HG03354 (cell line): ENCODE data around the gene CCDC187.

Experiments used
- ATAC-seq: cut with Tn5 transposase; IDR thresholded peaks from one replicate; pipeline ENCODE4 v1.9.1; 2021; ENCODE audit warnings: mild to moderate bottlenecking; ENCODE audit not compliant: unreplicated experiment, poor library complexity, severe bottlenecking

CCDC187 gene

GRCh38 chr9:136222166-136222905 lies 81.6 kb downstream of the CCDC187 start:
- ATAC-seq, result no peak

DNA sequence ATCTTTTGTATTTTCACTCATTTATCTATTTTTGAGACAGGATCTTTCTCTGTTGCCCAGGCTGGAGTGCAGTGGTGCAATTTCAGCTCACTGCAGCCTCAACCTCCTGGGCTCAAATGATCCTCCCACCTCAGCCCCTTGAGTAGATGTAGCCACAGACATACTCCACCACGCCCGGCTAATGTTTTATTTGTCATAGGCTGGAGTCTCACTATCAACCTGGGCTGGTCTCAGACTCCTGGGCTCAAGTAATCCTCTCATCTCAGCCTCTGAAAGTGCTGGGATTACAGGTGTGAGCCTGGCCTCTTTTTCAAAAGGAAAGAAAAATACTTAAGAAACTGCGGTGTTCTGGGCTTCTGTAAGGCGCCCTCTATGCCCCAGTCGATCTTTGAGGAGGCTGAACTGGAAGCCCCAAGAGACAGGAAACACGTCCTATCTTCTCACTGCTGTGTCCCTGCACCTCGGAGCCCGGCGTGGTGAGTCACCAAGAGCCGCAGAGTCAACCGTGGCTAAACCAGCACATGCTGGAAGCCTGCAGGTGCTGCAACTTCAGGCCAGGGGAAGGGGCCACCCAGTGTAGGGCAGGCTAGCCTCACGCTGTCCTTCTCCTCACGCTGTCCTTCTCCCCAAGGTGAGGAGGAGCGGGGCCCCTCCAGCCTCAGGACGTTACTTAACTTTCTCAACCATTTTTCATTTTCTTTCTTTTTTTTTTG lies 83.7 kb downstream of the CCDC187 start:
- no peak for ATAC-seq

- no peak for ATAC-seq
These were observed 84.6 kb downstream of the CCDC187 start for GRCh38 chr9:136219276-136219675.

- ATAC-seq, result no peak
These were observed 85.2 kb downstream of the CCDC187 start for GRCh38 chr9:136218673-136219072.

DNA sequence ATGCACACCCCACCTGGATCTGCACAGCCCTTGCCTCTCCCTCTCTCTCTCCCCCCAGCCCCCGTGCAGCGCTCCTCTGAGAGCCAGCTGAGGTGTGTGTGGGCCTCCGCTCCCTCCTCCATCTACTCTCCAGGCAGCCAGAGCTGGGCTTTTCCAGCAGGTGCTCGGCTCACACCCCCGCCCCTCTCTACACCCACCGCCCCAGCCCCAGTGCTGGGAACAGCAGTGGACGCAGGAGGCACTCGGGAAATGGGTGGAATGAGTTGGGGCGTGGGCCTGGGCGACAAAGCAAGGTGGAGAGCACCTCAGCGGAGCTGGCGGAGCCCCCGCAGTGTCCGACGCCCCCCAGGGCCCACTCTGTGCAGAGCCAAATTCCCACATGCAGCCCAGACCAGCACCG lies 85.6 kb downstream of the CCDC187 start:
- no peak for ATAC-seq

DNA sequence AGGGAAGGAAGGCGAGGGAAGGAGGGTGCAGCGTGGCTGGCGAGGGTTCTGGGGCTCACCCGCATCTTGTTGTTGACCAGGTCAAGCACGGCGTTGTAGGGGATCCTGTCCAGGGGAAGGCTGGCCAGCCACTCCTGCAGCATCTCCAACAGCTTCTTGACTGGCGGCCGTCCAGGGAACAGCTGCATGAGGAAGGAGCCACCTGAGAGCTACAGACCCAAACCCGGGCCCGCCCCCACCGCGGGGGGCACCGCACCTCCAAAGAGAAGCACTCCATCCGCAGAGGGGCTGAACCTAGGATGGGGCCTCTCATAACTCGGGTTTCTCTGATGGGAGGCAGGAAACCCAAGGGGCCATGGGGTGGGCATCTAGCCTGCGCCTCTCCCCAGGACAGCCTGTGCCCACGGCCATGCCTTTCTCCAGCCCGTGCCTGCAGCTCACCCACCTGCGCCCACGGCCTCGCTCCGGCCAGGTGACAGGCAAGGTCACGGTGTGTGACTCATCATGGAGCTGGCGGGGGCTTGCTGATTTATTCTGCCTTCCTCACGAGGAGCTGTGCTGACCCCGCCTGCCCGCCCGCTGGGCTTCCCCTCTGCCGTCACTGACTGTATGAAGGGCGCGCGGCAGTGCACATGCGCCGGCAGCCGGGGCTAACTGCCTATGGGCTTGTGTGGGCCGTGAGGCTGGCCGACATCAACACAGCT lies 87.2 kb downstream of the CCDC187 start:
- no peak for ATAC-seq

- no peak for ATAC-seq
These were observed 90.2 kb downstream of the CCDC187 start for GRCh38 chr9:136213733-136214132.

GRCh38 chr9:136212345-136212950 lies 91.4 kb downstream of the CCDC187 start:
- no peak for ATAC-seq

- no peak for ATAC-seq
These were observed 92.2 kb downstream of the CCDC187 start for GRCh38 chr9:136211441-136212344.

DNA sequence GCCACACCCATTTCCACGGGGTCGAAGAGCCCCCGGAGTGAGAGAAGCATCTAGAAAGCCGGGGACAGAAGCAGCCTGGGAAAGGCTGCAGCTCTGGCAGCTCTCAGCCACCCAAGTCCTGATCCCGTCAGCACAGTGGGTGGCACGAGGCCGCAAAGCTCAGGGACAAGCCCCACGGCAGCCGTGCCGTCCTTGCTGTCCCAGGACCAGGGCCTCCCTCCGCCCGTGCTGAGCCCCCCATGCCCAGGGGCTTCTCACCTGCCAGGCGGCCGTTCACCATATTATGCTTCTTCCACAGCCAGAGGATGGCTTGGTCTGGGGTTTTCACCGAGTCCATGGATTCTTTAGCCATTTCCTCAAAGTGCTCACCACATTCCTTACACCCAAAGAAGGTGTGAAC lies 92.9 kb downstream of the CCDC187 start:
- no peak for ATAC-seq

GRCh38 chr9:136210276-136210675 lies 93.6 kb downstream of the CCDC187 start:
- no peak for ATAC-seq

DNA sequence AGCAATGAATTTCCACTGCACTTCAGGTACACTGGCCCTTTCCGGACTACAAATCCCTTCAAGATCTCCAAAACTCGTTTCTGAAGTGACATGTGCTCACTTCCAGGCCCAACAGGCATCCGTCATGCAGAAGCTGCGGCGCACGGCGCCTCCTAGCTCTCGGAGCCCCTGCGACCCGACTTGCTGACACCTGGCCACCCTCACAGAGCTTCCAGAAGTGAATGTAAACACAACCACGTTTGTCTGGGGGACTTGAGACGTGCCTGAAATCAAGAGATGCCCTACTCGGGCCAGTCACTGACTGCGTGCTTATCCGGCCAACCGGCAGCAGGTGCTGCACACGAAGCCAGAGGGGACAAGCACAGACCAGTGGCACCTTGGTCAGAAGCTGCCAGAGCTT lies 94.1 kb downstream of the CCDC187 start:
- ATAC-seq, result no peak

DNA sequence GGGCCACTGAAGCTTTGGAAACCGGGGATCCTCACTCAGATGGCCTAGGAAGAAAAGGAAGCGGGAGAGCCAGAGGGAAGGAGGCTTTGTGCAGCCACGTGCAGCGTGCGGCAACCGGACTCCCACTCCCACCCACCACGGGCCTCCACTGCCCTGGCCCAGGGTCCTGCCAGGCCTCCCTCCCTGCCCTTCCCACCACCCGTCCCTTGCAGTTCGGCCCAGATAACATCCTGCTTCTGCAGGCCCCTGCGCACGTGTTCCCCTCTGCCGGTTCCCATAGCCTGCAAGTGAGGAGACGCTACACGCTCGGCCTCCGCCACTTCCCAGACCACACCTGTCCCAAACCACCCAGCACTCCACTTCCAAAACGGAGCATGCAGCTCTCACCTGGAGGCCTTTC lies 94.7 kb downstream of the CCDC187 start:
- ATAC-seq, result no peak

DNA sequence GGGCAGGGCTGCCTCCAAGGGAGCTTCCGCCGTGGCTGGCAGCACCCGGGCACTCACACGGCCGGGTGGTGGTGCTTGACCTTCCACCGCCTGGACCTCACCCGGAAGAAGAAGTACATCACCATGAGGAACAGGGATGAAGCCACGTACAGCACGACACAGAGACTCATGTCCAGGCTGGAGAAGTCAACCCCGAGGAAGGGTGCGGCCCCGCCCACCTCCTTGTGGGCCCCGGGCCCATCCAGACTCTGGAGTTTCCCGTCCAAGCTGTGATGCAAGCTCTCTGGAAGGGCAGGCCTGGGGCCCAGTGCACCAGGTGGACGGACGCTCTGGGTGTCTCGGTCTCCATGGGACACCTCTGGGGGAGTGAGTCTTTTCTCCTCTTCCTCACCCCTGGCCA lies 95.2 kb downstream of the CCDC187 start:
- no peak for ATAC-seq

DNA sequence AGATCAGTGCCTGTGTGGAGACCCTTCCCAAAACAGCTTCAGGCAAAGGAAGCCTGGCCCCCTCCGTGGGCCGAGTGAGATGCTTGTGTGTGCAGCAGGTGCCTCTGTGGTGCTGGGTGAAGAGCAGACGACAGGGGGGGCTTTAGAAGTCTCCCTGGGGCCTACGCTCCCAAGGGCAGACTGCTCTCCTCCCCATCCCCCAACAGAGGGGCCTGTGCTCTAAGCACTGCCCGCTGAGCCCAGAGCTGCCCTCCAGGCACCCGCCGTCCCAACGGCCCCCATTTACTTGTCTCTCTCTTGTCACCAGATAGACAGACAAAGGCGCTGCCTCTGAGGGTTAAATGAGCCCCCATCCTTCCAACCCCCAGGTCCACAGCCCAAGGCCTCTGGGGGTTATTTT lies 96.3 kb downstream of the CCDC187 start:
- ATAC-seq, result no peak

- no peak for ATAC-seq
These were observed 97.2 kb downstream of the CCDC187 start for GRCh38 chr9:136206602-136207275.

DNA sequence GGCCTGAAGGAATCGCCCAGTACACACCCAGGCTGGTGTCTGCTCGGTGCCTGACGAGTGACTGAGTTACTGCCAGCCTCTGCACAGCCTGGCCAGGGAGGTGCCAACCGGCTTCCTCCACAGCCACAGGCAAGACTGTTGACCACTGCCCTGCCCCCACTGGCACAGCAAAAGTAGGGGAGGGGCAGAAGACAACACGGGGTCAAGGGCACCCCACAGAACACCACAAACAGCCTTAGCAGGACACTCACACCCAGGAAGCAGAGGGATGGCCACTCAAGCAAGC lies 98.2 kb downstream of the CCDC187 start:
- no peak for ATAC-seq

- ATAC-seq, result no peak
These were observed 98.8 kb downstream of the CCDC187 start, which contains the start of gene LHX3 for GRCh38 chr9:136204838-136205706. LHX3 (minus strand) TSS chr9:136205128; CDS start chr9:136205012, 116 bp downstream.
